HG03571 (cell line): ENCODE data around the gene MIPOL1.
"Not testable (repeated sequence)": the region's sequence is repeated elsewhere in the genome, so short reads cannot be mapped to it uniquely, and the experiment has no call there.

Source experiments
- ATAC-seq: cut with Tn5 transposase; IDR thresholded peaks from one replicate; pipeline ENCODE4 v1.9.1; 2021; ENCODE audit not compliant: unreplicated experiment

The MIPOL1 gene, protein sequence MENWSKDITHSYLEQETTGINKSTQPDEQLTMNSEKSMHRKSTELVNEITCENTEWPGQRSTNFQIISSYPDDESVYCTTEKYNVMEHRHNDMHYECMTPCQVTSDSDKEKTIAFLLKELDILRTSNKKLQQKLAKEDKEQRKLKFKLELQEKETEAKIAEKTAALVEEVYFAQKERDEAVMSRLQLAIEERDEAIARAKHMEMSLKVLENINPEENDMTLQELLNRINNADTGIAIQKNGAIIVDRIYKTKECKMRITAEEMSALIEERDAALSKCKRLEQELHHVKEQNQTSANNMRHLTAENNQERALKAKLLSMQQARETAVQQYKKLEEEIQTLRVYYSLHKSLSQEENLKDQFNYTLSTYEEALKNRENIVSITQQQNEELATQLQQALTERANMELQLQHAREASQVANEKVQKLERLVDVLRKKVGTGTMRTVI

DNA sequence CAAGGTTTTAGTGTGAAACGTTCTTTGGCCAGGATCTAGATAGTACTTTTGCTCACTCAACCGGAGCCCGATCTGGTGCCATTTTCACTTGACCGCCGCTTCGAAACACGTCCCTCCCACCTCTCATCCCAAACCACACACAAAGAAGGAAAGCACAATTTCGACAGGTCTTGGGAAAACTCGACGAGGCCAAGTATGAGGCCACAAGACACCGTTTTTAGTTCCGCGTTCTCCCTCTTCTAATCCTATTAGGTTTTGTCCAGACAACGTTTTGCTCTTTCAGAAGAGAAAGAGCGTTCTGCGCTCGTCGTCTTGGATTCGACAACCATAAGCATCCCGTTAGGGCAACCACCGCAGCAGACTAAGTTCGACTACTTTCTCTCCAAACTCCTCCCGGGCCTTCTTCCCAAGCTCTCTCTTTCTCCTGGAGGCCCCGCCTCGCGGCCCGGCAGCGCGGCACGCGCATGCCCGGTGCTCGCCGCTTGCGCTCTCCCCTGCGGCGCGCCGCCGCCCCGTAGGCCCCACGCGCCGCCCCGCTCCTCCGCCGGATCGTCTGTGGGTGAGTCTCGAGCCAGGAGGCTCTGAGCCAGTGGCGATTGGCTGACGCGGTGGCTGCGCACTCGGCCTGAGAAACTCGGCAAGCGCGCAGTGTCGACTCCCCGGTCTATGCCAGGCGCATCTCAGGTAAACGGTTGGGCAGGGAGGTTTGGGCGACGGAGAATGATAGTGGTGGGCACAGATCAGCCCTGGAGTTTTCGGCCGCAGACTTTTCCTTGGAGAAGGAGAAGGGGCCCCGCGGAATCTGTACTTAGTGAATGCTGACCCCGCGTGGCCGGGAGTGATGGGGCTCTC lies at the start of gene MIPOL1:
MIPOL1 (plus strand) TSS at position 517 of the 852 bp plus-strand sequence. CDS start 49,952 bp downstream, outside the sequence.
- no peak for ATAC-seq

DNA sequence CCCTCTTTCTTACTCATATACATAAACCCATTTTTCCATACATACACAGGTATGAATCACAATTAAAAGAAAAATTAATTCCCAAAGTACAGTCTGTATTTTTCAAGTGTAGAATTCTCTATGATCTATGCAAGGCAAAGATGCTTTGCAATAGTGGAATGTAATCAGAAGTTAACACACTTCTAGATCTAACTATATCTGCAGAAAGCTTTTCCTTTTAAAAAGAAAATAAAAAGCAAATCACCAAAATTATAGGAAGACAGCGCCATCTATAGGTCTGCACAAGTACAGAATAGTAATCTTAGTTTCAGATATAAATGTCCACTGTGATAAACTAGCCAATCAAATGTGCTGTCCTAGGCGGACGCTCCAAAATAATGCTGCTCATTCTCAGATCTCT lies 47.3 kb upstream of the MIPOL1 start:
- no peak for ATAC-seq

- no peak for ATAC-seq
These were observed 44.7 kb upstream of the MIPOL1 start for GRCh38 chr14:37153005-37153404.

- no peak for ATAC-seq
These were observed 44.3 kb upstream of the MIPOL1 start for GRCh38 chr14:37153483-37153882.

GRCh38 chr14:37157987-37158386 lies 39.8 kb upstream of the MIPOL1 start:
- no peak for ATAC-seq

DNA sequence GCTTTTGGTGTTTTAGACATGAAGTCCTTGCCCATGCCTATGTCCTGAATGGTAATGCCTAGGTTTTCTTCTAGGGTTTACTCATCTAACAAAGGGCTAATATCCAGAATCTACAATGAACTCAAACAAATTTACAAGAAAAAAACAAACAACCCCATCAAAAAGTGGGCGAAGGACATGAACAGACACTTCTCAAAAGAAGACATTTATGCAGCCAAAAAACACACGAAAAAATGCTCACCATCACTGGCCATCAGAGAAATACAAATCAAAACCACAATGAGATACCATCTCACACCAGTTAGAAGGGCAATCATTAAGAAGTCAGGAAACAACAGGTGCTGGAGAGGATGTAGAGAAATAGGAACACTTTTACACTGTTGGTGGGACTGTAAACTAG lies 35.4 kb upstream of the MIPOL1 start:
- ATAC-seq: not testable (repeated sequence)

- no peak for ATAC-seq
These were observed 31.9 kb upstream of the MIPOL1 start for GRCh38 chr14:37165794-37166193.

DNA sequence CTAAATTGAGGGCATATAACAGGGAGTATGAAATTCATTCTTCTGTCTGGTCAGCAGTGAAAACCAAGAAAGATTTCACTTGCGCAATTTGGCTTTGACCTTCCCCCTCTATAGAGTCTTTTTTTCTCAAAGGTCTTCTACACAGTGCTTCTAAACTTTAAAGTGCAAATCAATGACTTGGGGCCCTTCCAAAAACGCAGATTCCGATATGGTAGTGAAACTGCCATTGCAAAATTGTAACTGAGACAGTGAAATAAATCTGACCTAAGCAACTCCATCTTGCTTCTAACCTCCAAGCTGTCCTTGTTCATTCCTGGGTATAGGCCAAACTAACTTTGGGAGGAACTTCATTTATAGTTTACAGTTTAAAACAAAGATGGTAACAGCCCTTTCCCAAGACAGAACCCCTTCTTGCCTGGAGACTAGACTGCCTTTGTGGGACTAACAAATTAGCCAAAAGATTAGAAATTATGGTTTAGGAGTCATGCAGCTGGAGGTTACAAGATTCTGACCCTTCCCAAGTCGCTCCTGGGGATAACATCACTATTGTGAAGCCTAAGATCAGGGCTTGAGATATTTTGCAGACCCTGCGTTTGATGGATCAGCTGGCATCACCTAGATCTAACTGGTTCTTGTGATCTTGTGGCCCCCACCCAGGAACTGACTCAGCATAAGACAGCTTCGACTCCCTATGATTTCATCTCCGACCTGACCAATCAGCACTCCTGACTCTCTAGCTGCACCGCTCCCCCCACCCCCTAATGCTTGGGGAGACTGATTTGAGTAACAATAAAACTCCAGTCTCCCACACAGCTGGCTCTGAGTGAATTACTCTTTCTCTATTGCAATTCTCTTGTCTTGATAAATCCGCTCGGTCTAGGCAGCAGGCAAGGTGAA lies 30.3 kb upstream of the MIPOL1 start:
- ATAC-seq: no peak

DNA sequence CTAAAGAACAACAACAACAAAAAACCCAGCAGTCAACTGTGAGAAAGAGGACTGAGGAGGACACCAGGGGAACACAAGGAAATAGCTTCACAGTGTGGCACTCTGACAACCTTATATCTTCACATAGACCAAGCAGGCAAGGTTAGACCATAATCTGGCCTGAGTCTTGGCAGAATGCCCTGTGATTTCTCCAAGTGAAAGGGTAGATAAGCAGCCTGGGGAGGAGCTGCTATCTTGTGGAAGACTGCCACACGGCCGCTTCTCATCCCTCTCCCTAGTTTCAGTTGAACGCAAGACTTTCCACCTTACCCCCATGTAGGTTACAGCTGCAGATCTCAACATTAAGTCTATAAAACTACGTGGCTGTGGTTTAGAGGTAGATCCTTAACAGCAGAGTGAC lies 29.0 kb upstream of the MIPOL1 start:
- ATAC-seq: no peak

DNA sequence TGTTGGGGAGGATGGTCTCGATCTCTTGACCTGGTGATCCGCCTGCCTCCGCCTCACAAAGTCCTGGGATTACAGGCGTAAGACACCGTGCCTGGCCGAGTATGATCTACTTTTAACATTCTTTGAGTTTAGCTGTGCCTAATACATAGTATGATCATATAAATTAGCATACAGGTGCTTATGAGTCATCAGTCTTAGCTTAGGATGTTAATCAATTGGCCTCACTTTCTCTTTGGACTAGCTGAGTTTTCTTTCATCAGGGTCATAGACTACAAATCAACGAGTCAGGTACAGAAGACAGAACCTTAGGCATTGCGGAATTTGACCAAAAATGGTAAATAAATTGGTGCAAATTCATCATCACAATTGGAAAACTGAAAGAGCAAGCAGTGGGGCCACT lies 27.5 kb upstream of the MIPOL1 start:
- ATAC-seq: no peak

DNA sequence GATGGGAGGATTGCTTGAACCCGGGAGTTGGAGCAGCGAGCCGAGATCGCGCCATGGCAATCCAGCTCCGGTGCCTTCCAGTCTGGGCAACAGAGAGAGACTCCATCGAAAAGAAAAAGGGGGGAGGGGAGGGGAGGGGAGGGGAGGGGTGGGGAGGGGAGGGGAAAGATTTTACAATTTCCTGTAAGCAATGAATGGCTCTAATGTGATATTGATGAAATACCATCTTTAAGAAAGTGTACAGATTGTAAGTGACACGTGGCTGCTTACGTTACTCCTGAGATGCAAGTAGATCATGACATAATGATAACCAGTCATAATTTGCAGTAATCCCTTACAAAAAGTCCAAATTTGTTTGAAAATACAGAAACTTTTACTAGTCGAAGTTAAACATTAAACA lies 26.7 kb upstream of the MIPOL1 start:
- no peak for ATAC-seq

DNA sequence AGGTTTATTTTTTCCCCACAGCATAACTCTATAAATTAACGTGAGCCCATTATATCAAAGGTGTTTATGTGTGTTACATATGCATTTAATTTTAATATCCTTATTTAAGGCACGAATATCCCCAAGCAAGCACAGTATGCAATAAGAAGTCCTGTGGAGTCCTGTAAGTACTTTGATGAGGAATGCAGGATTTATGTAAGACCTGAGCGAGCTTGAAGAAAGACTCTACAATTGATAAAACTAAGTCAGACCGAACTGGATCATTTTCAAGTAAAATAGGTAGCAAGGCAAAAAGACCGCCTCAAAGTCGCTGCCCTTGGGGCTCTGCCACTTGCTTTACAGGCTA lies 26.1 kb upstream of the MIPOL1 start:
- no peak for ATAC-seq

GRCh38 chr14:37172024-37172869 lies 25.5 kb upstream of the MIPOL1 start, which contains the start of gene SLC25A21:
Gene SLC25A21 (minus strand): TSS chr14:37172606.
- ATAC-seq: no peak

- ATAC-seq: no peak
These were observed 24.7 kb upstream of the MIPOL1 start for GRCh38 chr14:37172936-37173614.

GRCh38 chr14:37179896-37180502 lies 17.7 kb upstream of the MIPOL1 start:
- ATAC-seq: no peak

DNA sequence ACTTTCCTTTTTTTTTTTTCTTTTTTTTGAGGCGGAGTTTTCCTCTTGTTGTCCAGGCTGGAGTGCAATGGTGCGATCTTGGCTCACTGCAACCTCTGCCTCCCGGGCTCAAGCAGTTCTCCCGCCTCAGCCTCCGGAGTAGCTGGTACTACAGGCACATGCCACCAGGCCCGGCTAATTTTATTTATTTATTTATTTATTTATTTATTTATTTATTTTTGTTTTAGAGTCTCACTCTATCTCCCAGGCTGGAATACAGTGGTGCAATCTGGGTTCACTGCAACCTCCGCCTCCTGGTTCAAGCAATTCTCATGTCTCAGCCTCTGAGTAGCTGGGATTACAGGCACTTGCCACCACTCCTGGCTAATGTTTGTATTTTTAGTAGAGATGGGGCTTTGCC lies 16.9 kb upstream of the MIPOL1 start:
- not testable (repeated sequence) for ATAC-seq

- ATAC-seq: no peak
These were observed 16.3 kb upstream of the MIPOL1 start for GRCh38 chr14:37181441-37181840.

DNA sequence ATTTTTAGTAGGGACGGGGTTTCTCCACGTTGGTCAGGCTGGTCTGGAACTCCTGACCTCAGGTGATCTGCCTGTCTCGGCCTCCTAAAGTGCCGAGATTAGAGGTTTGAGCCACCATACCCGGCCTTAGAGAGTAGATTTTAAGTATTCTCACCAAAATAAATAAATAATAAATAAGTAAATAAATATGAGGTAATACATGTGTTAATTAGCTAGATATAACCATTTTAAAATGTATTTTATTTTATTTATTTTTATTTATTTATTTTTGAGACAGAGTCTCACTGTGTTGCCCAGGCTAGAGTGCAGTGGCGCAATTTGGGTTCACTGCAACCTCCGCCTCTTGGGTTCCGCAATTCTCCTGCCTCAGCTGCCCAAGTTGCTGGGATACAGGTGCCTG lies 13.2 kb upstream of the MIPOL1 start:
- not testable (repeated sequence) for ATAC-seq

DNA sequence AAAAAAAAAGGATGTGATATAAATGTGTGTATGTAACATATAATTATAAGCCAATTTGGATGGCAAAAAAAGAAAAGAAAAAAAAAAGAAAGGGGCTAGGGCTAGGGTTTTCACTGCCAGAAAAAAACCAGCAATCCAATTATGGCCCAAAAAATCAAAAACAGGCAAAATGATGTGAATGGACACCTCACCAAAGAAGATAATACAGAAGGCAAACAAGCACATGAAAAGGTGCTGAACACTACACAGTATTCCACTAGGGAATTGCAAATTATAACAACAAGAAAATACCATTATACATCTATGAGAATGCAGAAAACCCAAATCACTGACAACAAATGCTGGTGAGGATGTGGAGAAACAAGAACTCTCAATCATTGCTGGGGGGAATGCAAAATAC lies 12.1 kb upstream of the MIPOL1 start:
- ATAC-seq: no peak
